Aorta (tissue), 5 donors: Measurements from ENCODE around the gene AKT1. TPM values are rescaled to one million over a fixed set of nuclear protein-coding genes. Genes with fewer than 3 reads are reported as not detected.

Source experiments
- ATAC-seq: fragments of 200-7000 bp; cut with Tn5 transposase; one replicate; pipeline ENCODE4 v1.9.1; 2022; ENCODE audit warnings: moderate library complexity; ENCODE audit not compliant: low FRiP score
- DNase-seq, 2 donors: peaks; one replicate each; pipeline ENCODE4 v3.0.0-alpha.2; 2020
- H3K27ac ChIP-seq, 2 donors: one replicate each; pipeline ENCODE4 v1.5.1; 2013; ENCODE audit warnings: low read length in 2 of 2, mild to moderate bottlenecking in 2 of 2, moderate library complexity in 2 of 2, control low read depth in 1 of 2, inconsistent platforms in 1 of 2, low read depth in 1 of 2
- H3K27me3 ChIP-seq, 2 donors: one replicate each; pipeline ENCODE4 v1.6.1; 2013; ENCODE audit warnings: control low read depth in 1 of 2, low read length in 1 of 2, mild to moderate bottlenecking in 1 of 2, moderate library complexity in 1 of 2; ENCODE audit not compliant: insufficient read depth in 2 of 2, control insufficient read depth in 1 of 2
- H3K36me3 ChIP-seq, 2 donors: one replicate each; pipeline ENCODE4 v1.6.1; 2013; ENCODE audit warnings: control low read depth in 1 of 2, low read length in 1 of 2, mild to moderate bottlenecking in 1 of 2; ENCODE audit not compliant: insufficient read depth in 2 of 2, control insufficient read depth in 1 of 2
- H3K4me1 ChIP-seq, 2 donors: one replicate each; pipeline ENCODE4 v1.6.1; 2013; ENCODE audit warnings: low read length in 2 of 2, control low read depth in 1 of 2, mild to moderate bottlenecking in 1 of 2, moderate library complexity in 1 of 2; ENCODE audit not compliant: insufficient read depth in 2 of 2, control insufficient read depth in 1 of 2
- H3K4me3 ChIP-seq, 2 donors: one replicate each; pipeline ENCODE4 v1.5.1; 2013; ENCODE audit warnings: low read length in 2 of 2, control low read depth in 1 of 2, mild to moderate bottlenecking in 1 of 2
- H3K9me3 ChIP-seq: one replicate; pipeline ENCODE4 v1.6.1; 2013; ENCODE audit warnings: mild to moderate bottlenecking, low read length; ENCODE audit not compliant: control insufficient read depth
- WGBS, 2 donors: extraction: QIAGEN DNeasy Blood & Tissue Kit; methylation state at CpG; one replicate each; pipeline ENCODE4 v1.1.7; 2013; 5-methylcytosine and 5-hydroxymethylcytosine counted together
- intact Hi-C, 2 donors: fragments of 100-400 bp; cut with DNase I; formaldehyde crosslinking; loops; one replicate each; pipeline versions ENCODE4 v1.14.2 to v1.15.0; 2022
- polyA plus RNA-seq, 2 donors: library from polyadenylated mRNA; stranded (reverse); fragments of 200-250 nt; gene quantifications; one replicate each; pipeline ENCODE4 v1.2.3, GENCODE V29; 2013
- total RNA-seq, 2 donors: library from RNA; stranded (reverse); fragmentation: NEBNext Ultra II Directional; extraction: Animal tissue kit (Norgen Biotek cat#: 25700); gene quantifications; one replicate each; pipeline ENCODE4 v1.2.1, GENCODE V29; 2021
- donor health status: healthy with polysubstance abuse.
- donor health status: Bipolar disorder and iron deficiency.
- donor health status: DM: no; HTN: no; CAD: no.
- donor health status: DM: no; HTN: no; CAD: no.
- donor health status: DM: yes; HTN: yes; CAD: no.

Gene AKT1
- total and polyA plus RNA-seq, 4 donors, result 93.2 to 154 (median 121) TPM

DNA sequence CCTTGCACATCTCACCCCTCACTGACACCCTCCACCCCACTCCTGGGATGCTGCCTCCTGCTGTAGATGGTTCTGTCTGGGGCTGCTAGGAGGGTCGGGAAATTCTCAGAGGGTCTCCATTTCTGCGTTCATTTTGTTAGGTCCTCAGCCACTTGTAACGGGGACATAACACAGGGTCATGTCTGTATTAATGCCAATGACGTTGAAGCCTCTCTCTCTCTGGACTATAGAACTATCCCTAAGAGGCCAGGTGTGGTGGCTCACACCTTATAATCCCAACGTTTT, 28.0 kb downstream of the AKT1 start:
- intact Hi-C loops, result loop anchor here in 1 of 2 donors (1.0 kb wide), 1 partner anchor 28 kb away; the partner anchor contains the start of gene AKT1
- WGBS, 2 donors, result 83 to 91% methylated on average over 5 of the region's 5 CpGs
- no peaks in the 10 kb centered on the region for H3K4me1 ChIP-seq
- DNase-seq (no peak), ATAC-seq (no peak)
- H3K36me3 ChIP-seq, result no peaks in the 10 kb centered on the region
- H3K9me3 ChIP-seq, result no peaks in the 10 kb centered on the region
- H3K27me3 ChIP-seq, result no peaks in the 10 kb centered on the region
- H3K27ac ChIP-seq, result no peak overlapping the region
- no peak overlapping the region for H3K4me3 ChIP-seq

DNA sequence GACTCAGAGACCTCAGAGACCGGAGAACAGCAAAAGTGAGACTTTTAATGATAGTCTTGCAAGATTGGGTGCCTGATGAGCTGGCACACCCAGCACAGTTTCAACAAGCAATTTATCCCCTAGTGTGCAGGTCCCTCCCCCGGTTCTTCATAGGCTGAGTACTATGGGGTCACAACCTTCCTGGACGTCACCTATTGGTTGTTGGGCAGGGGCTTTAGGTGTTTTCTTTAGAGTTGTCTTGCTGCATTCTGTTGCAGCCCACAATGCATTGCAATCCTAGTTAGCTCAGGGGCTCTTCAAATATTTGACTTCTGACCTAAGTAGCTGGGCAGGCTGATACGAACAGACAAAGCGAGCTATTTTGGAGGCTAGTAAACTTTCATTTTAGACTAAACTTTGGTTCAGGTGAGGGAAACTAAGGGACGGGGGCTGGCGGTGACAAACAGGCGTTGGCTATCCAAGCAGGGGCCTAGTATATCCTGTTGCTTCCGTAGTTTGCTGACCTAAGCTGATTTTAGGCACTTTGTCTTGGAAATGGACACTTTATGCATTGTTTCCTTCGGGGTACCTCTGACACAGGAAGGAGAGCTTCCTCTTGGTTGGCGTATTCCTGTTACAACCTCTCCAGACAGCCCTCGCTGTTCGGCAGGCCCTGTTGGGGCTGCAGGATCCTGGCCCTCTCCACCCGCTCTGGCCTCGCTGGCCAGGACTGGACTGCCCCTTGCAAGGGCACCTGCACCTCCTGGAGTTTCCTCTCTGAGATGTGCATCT, 28.5 kb downstream of the AKT1 start:
- Histone ChIP-seq H3K27me3 (no peaks in the 10 kb centered on the region), H3K36me3 (no peaks in the 10 kb centered on the region), H3K4me1 (no peaks in the 10 kb centered on the region), H3K9me3 (no peaks in the 10 kb centered on the region), H3K27ac (no peak overlapping the region), H3K4me3 (no peak overlapping the region)
- intact Hi-C loops, result loop anchor here in 1 of 2 donors (1.0 kb wide), 1 partner anchor 28 kb away; the partner anchor contains the start of gene AKT1
- ATAC-seq (no peak), DNase-seq (no peak)
- 86 to 89% methylated on average over 15 of the region's 15 CpGs for WGBS, 2 donors

GRCh38 chr14:104766256-104766862, 29.2 kb downstream of the AKT1 start:
- 97 to 99% methylated on average over 4 of the region's 4 CpGs for WGBS, 2 donors
- DNase-seq (no peak), ATAC-seq (no peak)
- H3K36me3 ChIP-seq, result no peaks in the 10 kb centered on the region
- intact Hi-C loops, result no loop called here
- no peaks in the 10 kb centered on the region for H3K9me3 ChIP-seq
- H3K27me3 ChIP-seq, result no peaks in the 10 kb centered on the region
- H3K4me1 ChIP-seq, result no peaks in the 10 kb centered on the region
- no peak overlapping the region for H3K27ac ChIP-seq
- H3K4me3 ChIP-seq, result no peak overlapping the region

- H3K4me3 ChIP-seq, result no peak overlapping the region
- WGBS, 2 donors, result 92 to 94% methylated on average over 3 of the region's 3 CpGs
- H3K9me3 ChIP-seq, result no peaks in the 10 kb centered on the region
- ATAC-seq, result no peak
- no peaks in the 10 kb centered on the region for H3K36me3 ChIP-seq
- H3K27me3 ChIP-seq, result no peaks in the 10 kb centered on the region
- H3K4me1 ChIP-seq, result no peaks in the 10 kb centered on the region
- DNase-seq, result no peak
- no peak overlapping the region for H3K27ac ChIP-seq
- intact Hi-C loops, result no loop called here
Observed at GRCh38 chr14:104765517-104765916, 30.0 kb downstream of the AKT1 start.

DNA sequence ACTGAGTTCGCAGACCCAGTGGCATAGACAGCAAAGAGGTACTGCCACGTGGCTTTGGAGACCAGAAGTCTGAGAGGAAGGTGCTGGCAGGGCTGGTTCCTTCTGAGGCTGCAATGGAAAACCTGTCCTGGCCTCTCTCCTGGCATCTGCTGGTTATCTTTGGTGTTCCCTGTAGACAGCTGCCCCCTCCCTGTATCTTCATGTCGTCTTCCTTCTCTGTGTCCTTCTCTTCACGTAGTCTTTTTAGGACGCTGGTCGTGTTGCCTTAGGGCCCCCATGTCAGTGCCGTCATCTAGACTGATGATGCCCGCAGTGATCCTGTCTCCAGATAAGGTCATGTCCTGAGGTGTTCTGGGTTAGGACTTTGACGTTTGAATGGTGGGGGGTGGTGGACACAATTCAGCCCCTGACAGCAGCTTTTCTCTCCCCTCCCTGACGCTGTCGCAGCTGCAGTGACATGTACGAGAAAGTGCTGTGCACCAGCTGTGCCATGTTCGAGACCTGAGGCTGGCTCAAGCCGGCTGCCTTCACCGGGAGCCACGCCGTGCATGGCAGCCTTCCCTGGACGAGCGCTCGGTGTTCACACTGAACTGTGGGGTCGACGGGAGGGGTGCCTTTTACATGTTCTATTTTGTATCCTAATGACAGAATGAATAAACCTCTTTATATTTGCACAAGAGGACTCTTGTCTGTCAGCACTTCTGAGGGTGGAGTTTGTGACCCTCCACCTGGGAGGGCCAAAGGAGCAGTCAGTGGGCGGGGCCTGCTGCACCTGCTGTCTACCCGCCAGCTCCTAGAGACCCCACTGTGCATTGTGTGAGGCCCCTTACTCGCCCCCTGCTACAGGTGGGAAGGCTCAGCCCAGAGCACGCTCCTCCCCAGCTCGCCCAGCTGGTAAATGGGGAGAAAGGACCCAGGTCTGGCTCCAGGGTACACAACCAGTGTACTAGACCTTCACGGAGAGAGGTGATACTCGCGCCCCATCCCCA, 36.3 kb downstream of the AKT1 start:
- 83 to 86% methylated on average over 30 of the region's 30 CpGs for WGBS, 2 donors
- Histone ChIP-seq H3K27ac (no peak overlapping the region), H3K27me3 (no peaks in the 10 kb centered on the region), H3K4me3 (no peak overlapping the region), H3K36me3 (peaks cover 0 to 5% of the 10 kb centered on the region in 2 donors), H3K9me3 (no peaks in the 10 kb centered on the region), H3K4me1 (no peaks in the 10 kb centered on the region)
- intact Hi-C loops, result no loop called here
- DNase-seq (no peak), ATAC-seq (no peak)

DNA sequence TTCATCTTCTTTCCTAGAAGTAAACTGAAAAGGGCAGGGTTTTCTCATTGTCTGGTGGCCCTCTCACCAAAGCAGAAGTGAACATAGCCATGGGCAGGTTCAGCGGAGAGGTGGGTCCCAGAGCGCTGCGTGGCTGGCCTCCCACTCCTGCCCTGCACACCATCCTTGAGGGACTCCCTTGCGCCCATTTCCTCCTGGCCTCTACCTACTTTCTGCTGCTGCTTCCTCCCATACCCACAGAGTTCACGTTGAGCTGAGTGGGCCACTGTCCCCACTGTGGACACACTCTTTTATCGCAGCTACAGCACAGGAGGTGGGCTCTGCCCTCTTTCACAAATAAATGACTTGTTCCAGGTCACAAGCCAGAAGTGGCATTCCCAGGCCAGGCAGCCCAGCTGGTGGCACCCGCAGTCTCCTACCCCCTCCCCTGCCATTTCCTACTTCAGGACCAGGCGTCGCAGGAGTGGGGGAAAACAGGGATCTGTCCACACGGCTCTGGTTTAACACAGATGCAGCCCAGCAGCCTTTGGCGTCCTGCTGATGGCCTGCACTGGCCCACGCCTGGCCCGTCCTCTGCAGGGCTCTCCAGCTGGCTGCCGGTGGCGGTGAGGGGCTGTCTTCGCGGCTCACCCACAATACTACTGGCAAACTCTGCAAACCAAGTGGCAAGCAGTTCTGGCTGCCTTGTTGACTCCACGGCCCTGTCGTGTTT, 37.7 kb downstream of the AKT1 start:
- WGBS, 2 donors, result 88 to 89% methylated on average over 19 of the region's 19 CpGs
- Histone ChIP-seq H3K9me3 (no peaks in the 10 kb centered on the region), H3K27ac (no peak overlapping the region), H3K4me1 (no peaks in the 10 kb centered on the region), H3K36me3 (peaks cover 0 to 5% of the 10 kb centered on the region in 2 donors), H3K27me3 (no peaks in the 10 kb centered on the region), H3K4me3 (no peak overlapping the region)
- DNase-seq, result no peak
- no peak for ATAC-seq
- intact Hi-C loops, result no loop called here

GRCh38 chr14:104757238-104757585, 38.3 kb downstream of the AKT1 start:
- H3K36me3 ChIP-seq, result peaks cover 0 to 5% of the 10 kb centered on the region in 2 donors

GRCh38 chr14:104756477-104757237, 38.9 kb downstream of the AKT1 start:
- intact Hi-C loops, result no loop called here
- Histone ChIP-seq H3K4me1 (no peaks in the 10 kb centered on the region), H3K4me3 (no peak overlapping the region), H3K27me3 (no peaks in the 10 kb centered on the region), H3K36me3 (peaks cover 0 to 5% of the 10 kb centered on the region in 2 donors), H3K9me3 (no peaks in the 10 kb centered on the region), H3K27ac (no peak overlapping the region)
- ATAC-seq (no peak), DNase-seq (no peak)
- WGBS, 2 donors, result 81 to 84% methylated on average over 27 of the region's 27 CpGs

More at GRCh38 chr14:104757238-104757585, 38.3 kb downstream of the AKT1 start:
- WGBS, 2 donors, result 71 to 77% methylated on average over 10 of the region's 10 CpGs
- no peak for ATAC-seq
- Histone ChIP-seq H3K4me1 (no peaks in the 10 kb centered on the region), H3K27ac (no peak overlapping the region), H3K4me3 (no peak overlapping the region), H3K27me3 (no peaks in the 10 kb centered on the region), H3K9me3 (no peaks in the 10 kb centered on the region)
- no peak for DNase-seq
- intact Hi-C loops, result no loop called here
